CD4-positive, alpha-beta T cell treated with Interleukin-2 at 100 ng/mL for 4 hours (primary cell): Measurements from ENCODE around the gene MBIP.
"Not testable (repeated sequence)": the region's sequence is repeated elsewhere in the genome, so short reads cannot be mapped to it uniquely, and the experiment has no call there.

Experiments
- DNase-seq: peaks from one replicate; pipeline ENCODE4 v3.0.0-alpha.2; 2020; ENCODE audit warnings: low spot score

MBIP gene, protein sequence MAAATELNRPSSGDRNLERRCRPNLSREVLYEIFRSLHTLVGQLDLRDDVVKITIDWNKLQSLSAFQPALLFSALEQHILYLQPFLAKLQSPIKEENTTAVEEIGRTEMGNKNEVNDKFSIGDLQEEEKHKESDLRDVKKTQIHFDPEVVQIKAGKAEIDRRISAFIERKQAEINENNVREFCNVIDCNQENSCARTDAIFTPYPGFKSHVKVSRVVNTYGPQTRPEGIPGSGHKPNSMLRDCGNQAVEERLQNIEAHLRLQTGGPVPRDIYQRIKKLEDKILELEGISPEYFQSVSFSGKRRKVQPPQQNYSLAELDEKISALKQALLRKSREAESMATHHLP

DNA sequence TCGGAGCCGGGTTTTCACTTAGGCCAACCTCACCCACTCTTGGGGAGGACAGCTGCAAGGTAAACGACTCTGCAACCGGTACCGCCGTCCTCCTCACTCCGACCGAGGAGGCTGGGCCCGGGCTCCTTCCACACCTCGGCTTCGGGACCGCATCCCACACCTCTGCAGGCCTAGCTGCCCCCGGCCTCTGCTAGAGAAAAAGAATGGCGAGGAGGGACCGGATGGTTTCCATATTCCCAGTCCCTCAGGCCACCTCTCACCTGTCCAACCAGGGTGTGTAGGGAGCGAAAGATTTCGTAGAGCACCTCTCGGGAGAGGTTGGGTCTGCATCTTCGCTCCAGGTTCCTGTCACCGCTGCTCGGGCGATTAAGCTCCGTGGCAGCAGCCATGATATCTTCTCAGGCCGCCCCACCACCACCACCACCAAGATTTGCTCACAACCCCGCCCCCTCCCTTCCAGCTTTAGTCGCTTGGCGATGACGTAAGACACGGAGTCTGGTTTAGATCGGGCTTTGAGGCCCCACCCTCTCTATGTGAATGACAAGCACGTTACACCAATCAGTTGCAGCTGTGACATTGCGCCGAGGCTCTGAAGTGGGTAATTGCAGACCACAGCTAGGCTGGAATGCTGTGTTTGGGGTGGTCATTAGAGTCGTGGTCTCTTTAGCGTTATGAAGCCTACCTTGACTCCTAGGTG lies at the start of gene MBIP:
Gene MBIP, minus strand, starts transcription at position 438 of the 697 bp plus-strand sequence. Its CDS starts 49 bp downstream, at position 389.
- DNase-seq = peak; percentile 92

DNA sequence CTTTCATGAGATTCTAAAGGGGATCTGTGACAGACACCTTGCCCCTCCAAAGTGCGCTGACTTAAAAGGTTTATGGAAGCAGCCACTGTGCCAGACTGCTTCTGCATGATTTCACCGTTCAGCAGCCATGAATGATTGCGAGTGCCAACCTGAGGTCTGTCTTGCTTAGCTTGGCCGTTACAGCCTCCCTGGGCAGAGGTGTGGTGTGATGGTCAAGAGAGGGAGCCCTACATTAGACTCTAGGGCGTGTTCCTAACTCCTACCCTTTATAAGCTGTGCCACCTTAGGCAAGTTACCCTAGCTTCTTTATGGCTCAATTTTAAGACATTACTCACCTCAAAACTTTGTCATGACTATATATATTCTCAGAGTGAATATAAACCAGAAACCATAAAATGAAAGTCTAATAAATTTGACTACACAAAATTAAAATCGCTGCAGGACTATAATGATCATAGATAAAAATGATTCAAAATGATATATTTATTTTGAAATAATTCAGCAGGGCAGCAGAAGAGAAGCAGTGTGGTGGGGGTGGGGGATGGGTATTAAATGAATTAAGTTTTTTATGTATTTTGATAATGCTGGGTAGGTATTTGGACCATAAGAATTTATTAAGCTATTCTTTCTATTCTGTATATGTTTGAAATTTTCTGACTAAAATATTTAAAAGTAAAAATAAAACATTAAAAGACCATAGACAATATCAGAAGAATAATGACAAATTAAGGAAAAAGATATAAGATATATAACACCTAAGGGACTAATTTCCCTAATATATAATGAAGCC lies 47.7 kb upstream of the MBIP start:
- DNase-seq = no peak

DNA sequence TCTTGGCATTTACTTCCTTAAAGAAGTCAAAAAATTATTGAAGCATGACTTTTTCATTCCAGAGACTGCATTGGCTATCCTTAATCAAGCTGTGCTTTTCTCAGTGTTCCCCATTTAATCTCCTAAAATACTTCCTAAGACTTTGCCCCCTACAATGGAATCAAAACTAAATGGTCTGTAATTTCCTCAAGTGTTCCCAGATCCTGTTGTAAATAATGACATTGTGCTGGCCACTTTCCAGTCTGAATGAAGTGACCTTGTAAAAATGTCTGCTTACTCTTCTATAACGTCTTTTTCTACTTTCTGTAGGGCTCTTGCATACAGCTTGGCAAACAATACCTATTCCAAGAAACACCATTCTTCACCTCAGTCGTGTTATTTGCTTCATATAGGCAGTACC lies 45.3 kb upstream of the MBIP start:
- no peak for DNase-seq

DNA sequence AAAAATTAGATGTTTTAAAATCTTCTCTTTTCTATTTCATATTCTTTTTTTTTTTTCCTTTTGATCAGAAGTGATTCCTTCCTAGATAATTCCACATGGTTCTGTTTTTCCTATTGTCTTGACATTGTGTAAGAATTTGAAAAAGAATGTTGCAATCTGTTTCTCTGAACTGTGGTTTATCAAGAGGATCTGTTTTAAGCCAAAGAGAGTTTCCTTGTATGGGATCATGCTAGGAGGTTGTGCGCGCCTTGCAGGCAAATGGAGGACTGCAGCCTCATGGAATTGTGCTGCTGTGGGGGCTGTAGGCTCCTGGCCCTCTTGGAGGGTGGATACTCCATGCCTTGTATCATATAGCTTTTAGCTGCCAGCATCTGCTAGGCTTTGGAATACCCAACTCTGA lies 43.3 kb upstream of the MBIP start:
- DNase-seq = no peak

DNA sequence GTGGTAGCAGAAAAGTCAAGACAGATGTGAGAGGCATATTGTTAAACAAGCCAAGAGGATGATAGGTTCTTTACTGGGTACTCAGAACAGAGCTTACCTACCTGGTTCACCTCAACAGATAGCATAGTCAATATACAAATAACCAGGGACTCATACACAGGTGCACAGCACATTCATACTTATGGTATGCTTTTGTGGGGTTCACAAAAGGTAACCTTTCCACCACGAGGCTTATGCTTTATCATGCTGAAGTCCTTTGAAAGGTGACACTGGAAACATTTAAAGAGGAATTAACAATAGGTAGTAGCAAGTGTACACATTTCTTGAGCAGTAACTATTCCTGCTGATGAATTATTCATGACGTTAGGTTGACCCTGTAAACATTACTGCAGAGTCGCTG lies 42.2 kb upstream of the MBIP start:
- DNase-seq = no peak

DNA sequence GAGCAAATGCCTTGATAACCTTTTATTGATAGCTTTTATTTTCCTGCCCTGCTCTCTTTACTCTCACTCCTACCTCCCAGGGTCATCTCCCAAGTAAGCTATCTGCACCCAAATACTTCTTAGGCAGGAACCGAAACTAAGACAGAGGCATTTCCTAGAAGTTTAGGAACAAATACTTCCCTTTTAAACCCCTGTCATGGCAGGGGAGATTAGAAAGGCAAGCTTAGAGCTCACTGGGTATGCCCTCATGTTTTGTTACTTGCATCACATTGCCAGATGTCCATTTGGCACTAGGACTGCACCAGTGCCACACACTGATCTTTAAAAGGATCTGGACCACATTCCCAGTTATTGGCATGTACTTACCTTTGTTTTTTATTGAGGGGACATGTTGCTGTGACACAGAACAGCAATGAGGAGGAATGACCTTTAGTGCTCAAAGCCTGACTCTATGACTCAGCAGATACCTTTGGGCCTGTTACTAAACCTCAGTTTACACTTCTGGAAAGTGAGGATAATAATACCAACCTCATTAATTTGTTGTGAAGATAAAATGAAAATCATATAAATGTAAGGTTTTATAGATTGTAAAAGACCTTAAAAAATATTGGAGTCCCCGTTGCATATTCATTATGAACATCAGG lies 40.9 kb upstream of the MBIP start:
- no peak for DNase-seq

DNA sequence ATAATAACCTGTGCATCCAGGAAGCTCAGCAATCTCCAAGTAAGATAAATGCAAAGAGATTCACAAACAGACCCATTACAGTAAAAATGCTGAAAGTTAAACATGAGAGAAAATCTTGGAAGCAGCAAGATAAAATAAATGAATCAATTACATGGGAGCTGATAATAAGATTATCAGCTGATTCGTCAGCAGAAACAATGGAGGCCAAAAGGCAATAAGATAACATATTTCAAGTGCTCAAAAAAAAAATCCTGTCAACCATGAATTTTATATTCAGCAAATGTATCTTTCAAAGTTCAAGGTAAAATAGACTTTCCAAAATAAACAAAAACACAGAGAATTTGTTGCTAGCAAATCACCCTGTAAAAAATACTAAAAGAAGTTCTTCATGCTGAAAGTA lies 36.4 kb upstream of the MBIP start:
- no peak for DNase-seq

DNA sequence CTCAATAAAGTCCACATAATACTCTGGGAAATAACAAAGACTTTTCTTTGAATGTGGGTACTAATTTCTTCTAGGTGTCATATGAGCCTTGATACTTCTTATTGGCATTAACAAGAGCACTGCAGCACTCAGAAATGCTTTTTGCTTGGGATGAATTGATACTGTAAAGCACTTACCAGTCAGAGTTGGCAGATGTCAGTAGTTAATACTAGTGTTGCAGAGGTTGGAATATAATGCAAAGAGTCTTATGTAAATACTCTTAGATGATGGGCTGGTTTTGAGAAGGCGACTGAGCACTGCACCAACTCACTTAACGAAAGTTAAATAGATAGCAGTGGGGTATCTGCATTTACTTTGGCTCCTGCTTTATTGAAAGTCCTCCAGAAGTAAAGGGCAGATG lies 25.6 kb upstream of the MBIP start:
- no peak for DNase-seq

DNA sequence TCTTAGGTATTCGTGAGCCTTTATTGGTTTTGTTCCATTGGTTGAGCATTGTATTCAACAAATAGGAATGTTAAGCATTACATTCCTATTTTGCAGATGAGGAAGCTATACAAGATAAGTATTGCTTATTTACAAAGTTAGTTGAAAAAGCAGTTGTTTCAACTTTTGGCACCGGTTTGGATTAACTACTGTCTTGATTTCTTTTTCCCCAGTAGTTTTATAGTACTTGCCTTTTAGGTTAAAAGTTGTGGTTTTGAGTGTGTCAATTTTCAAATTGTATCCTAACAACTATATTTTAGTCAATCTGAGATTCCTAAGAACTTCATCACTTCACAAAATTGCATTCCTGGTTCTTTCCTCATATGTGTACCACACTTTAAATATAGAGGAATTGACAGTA lies 23.8 kb upstream of the MBIP start:
- DNase-seq = no peak

DNA sequence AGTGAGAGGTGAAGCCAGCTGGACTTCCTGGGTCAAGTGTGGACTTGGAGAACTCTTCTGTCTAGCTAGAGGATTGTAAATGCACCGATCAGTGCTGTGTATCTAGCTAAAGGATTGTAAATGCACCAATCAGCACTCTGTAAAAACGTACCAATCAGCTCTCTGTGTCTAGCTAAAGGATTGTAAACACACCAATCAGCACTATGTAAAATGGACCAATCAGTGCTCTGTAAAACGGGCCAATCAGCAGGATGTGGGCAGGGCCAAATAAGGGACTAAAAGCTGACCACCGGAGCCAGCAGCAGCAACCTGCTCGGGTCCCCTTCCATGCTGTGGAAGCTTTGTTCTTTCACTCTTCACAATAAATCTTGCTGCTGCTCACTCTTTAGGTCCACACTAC lies 21.4 kb upstream of the MBIP start:
- not testable (repeated sequence) for DNase-seq

DNA sequence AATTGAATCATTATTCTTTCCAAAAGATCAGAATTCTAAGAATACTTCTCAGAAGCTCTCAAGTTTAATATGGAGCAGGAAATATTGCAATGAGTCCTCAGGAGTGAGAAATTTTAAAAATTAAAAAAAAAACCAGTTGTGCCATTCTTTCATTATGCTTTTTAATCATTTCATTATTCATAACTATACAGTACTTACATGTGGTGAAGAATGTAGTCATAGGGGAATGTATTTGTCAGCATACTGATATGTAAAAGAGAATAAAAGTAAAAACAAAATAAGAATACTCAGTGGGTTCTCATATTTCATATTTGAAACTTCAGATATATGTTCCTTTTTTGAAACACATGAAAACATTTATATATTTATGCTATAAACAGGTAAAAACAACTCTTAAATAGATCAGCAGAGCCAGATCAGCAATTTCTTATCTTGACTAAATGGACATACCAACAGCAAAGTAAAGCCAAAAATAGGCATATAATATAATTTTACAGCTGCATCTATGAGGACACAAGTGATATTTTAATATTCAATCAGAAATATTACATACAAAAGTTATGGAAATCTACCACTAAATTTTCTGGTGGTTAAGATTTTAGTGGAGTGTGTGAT lies 19.9 kb upstream of the MBIP start:
- DNase-seq = no peak

DNA sequence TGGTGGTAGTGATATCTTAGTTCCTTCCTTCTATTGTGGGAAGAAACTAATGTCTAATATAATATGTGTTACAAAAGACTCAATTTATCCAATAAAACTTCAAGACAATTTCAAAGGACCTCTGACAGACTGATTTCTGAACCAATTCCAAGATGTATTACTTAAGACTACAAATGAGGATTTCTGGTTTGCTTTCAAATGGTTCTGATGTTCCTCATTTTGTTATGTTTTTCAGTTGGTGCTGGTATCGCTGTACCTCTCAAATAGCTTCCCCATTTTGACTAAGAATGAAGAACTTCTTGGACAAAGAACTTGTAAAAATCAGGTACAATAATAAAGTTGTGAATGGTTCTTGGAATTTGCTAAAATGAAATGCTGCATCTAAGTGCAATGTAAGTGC lies 19.4 kb upstream of the MBIP start:
- no peak for DNase-seq

DNA sequence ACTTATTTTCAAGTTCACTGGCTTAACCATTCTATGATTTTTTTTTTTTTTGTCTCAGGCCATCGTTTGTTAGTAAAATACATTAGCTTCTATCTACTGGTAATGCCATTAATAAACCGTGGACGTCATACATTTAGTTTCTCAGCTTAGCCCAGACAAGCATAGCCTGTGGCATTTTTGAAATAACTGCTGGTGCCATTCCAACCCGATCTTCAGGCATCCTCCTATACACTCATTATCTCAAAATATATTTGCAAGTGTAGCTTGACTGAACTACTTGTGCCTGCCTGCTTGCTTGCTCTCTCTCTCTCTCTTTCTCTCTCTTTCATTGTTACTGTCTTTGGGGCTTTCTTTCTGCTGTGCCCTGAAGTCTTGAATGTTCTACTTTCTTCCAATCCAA lies 12.7 kb upstream of the MBIP start:
- DNase-seq = no peak

DNA sequence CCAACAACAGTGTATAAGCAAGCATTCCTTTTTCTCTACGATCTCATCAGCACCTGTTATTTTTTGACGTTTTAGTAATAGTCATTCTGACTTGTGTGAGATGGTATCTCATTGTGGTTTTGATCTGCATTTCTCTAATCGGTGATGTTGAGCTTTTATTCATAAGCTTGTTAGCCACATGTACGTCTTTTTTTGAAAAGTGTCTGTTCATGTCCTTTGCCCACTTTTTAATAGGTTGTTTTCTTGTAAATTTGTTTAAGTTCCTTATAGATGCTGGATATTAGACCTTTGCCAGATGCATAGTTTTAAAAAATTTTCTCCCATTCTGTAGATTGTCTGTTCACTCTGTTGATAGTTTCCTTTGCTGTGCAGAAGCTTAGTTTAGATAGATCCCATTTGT lies 7.1 kb upstream of the MBIP start:
- DNase-seq = not testable (repeated sequence)

DNA sequence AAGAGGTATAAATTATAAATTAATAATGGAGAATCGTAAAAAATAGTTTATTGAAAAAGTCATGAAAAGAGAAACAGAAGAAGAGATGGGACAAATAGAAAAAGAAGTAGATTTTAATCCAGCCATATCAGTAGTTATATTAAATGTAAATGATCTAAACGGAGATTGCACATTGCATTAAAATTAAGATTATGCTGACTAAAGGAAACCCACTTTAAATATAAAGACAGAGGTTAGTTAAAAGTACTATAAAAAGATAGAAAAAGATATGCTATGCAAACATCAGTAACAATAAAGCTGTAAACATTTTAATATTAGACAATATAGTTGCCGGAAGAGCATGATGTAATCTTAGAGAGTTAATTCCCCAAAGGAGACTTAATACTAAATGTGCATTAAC lies 5.4 kb upstream of the MBIP start:
- DNase-seq = no peak

DNA sequence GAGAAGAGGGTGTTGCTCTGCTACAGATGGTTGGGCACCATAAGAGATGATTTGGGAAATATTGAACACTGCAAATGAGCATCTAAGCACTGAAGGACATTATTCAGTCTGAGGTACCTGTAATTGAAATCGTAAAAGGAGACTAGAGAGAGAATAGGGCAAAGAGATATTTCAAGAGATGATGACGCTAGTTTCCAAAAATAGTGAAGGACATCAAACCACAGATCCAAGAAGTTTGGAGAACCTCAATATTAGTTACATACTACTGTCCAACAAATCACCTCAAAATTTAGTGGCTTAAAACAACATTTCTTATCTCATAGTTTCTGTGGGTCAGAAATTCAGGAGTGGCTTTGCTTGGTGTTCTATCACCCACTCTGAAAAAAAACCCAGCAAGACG lies 4.5 kb upstream of the MBIP start:
- DNase-seq = no peak

DNA sequence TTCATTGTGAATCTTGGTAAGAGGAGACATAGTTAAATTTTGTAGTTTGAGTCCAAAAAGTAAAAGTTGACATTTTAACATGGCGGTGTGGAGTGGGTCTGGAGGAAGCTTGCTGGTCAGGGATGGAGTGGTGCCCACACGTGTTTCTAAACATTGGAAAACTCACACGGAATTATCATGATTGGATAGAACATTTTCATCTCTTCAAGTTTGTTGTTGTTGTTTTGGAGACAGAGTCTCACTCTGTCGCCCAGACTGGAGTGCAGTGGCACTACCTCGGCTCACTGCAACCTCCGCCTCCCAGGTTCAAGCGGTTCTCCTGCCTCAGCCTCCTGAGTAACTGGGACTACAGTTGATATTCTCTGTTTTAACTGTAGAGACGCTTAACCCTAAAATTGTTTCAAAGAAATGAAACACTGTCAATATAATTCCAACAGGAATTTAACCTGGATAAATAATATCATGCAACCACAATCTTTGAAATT lies 502 bp upstream of the MBIP start:
- no peak for DNase-seq

DNA sequence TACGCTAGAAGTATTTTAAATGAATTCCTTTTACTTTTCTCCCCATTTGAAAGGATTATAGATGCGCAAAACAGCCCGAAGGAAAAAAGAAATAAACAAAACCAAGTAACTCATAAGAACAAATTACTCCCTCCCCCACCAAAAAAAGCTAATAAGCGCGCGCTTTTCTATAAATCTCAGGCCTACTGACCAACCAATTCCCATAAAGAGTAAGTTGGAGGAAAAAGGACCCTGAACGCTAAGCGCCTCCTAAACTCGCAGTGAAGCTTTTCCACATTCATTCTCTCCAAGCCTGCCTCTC lies 588 bp downstream of the MBIP start:
- DNase-seq = no peak

DNA sequence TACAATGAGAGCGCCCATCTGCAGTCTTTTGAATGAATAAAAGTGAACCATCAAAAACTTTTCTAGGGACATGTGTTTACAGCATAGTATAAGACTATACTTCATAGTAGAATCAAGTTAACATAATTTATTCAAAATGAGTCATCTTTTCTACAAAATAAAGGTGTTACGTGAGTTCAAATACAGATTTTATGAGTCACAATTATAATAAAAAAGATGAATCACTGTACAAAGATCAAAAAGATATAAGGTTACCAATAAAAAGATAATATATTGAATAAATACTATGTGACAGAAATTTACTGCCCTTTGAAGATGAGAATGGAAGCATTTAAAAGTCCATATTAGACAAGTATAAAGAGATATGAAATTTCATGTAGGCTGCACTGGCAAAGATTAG lies 2.8 kb downstream of the MBIP start:
- DNase-seq = no peak

DNA sequence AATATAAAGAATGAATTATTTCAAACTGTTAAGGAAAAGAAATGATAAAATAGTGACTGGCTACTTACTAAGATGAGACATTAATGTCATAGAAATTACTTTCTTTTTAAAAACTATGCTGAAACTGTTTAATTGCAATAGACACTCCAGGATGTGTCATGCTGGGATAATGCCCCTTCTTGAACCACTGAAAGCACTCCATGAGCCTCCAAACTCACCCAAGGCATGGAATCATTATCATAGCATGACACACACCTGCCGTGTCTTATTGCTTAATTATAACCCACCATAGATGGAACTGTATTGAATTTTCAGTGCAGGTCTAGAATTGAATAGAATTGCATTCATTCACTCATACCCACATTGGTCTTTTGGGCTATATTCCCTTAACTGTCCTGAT lies 4.3 kb downstream of the MBIP start:
- no peak for DNase-seq

DNA sequence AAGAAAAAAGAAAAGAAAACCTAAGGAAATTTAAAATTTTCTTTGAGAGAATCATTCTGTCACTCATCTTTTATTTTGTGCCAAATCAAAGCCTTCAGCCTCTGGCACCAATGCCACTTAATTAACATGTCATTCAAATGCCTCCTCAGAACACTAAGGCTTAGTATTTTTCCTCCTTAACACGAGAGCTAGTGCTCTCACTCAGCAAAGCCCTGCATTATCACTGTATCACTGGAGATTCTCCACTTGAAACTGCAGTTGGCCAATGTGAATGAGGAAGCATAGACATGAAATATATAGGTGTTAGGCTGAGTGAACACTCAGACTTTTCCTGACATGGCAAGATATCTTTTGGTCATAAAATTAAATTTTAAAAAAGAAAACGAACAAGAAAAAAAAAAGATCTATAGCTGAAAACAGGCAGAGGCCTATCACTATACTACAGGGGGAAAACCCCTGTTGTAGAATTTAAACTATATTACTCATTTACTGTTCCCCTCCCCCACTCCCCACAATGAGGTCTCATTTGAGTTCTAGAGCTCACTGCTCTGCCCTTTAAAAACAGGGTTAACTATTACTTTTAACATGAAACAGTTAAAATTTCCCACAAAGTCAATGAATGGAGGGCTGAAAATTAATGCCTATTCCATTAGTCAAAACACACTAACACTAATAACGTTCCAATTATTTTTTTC lies 5.1 kb downstream of the MBIP start:
- DNase-seq = peak; percentile 30

DNA sequence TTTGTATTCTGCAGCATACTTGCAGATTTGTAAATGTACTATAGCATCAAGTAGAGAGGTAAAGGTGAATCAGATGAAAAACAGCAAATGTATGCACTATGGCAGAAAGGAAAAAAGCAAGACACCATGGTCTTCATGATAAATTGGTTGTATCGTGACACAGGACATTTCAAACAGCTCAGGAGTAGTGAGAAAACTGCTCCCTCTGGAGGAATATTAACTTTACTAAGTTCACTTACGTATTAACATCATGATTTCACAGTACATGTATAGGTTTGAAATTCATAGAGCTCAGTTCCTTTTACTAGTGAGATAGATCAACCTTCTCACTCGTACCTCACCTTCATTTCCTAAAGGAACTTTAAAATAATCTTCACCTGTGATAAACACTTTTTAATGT lies 6.5 kb downstream of the MBIP start:
- DNase-seq = no peak
